Activated T-cell treated with anti-CD3 and anti-CD28 coated beads for 48 hours (primary cell): ENCODE data around the gene IL20RA.
"Not testable (repeated sequence)": the region's sequence is repeated elsewhere in the genome, so short reads cannot be mapped to it uniquely, and the experiment has no call there.

Source experiments
- DNase-seq: peaks from one replicate; pipeline ENCODE4 v3.0.0-alpha.2; 2020; ENCODE audit warnings: low read depth

The IL20RA gene

DNA sequence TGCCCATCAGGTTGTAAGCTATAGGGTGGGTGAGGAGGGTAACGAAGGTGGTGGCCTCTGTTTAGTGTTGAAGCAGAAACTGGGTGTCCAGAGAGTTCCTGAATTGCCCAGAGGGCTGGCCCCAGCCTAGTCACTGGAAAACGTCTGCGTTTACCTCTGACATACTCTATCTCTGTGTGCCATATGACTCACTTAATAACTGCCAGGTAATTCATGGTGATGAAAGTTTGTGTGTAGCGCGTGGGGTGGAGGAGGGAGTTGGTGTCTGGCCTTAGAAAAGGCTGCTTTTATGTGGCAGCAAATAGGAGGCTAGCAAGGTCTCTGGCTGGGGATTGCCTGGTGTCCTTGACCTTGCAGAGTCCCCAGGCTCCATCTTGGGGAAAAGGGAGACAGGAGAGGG is 75.3 kb downstream of the IL20RA start:
- no peak for DNase-seq

DNA sequence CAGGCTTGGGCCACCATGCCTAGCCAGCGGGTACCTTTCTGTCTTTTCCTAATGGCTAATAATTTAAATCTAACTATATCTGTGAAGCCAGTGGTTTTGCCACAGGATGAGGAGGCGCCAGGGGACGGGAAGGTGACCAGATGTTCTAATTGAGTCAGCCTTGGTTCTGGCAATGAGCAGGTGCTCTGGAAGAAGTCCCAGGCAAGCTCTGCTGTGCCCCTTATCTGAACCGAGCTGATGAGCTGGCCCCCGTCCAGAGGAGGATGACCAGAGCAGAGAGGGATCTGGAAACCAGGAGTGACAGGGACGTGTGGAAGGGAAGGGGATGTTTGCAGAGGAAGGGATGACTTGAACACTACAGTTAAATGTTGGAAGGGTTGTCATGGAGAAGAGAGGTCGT is 75.9 kb downstream of the IL20RA start:
- DNase-seq: no peak

DNA sequence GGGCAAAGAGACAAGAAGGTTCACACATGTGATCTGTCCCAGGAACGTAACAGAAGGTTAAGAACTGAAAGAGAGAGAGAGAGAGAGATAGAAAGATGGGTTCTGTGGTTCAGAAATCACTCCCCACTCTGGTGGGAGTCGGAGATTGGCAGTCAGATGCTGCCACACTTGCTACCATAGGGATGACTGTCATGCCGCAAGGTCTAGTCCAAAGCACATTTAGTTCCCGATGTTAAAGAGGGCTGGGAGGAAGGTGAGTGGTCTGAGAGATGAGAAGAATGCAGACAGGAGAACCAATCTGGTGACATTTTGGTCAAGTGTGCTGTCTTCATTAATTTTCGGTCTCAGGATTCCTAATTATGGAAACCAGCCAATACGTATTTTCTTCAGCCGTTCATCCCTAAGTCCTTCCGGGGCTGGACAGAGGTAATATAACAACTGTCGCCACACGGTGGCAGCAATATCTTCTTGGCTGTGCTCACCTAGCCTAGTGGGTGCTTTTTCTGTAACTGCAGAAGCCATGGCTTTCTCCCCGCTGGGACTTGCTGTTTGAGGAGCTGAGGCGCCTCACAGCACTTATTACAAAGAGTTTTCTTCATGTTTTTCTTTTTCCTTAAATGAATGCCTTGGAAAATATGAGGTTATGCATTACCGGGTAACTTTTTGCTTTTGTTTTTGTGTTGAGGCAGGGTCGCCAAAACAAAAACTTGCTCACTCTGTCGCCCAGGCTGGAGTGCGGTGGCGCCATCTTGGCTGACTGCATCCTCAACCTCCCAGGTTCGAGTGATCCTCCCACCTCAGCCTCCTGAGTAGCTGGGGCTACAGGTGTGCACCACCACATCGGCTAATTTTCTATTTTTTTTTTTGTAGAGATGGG is 76.7 kb downstream of the IL20RA start:
- peak; percentile 47 for DNase-seq

DNA sequence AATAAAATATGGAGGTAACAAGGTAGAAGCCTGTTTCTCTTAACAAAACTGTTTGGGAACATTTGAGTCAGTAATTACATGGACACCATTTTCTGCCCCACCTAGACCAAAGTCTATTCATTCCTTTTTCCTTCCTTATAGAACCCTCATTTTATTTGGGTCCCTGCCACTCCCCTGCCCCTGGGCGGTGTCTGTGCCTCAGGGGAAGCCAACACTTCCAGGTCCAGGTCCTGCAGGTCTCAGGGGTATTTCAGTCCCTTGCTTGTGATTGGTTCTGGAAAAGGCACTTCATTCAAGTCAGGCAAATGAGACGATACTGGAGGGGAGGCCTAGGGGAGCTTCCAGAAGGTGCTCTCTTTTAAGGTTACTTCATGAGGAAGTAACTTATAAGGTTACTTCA is 80.4 kb downstream of the IL20RA start:
- DNase-seq: no peak

DNA sequence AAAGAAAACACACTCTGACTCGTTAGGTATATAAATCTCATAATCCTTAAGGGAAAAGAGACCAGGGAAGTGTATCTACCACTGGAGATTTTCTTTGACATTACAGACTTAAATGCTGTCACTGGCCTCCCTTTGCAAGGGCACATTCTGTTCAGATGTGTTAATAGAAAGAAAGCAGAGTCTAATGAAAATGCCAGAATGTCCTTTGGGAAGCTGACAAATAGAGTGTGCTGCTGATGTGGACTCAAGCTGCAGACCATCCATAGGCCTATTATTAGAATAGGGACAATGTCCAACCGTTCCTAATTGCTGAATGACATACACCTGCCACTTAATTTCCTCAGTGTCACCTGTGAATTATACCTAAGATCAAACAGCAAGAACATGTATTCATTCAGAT is 81.5 kb downstream of the IL20RA start:
- DNase-seq: no peak

DNA sequence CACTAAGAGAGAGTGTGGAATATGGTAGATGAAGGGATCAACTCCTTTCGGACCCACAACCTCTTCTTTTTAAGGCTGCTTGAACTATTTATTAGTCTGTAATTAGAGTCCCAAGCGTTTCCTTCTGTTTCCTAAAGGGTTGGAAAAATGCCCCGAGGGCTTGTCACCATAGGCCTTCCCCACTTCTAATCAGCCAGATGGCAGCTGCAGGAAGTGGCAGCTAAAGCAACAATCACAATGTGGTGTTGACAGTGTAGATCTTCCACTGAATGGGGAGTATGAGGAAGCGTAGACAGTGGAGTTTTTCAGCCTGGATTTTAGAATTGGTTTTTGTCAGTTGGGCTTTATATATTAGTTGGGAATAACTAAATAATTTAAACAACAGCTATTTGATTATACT is 82.1 kb downstream of the IL20RA start:
- DNase-seq: no peak

DNA sequence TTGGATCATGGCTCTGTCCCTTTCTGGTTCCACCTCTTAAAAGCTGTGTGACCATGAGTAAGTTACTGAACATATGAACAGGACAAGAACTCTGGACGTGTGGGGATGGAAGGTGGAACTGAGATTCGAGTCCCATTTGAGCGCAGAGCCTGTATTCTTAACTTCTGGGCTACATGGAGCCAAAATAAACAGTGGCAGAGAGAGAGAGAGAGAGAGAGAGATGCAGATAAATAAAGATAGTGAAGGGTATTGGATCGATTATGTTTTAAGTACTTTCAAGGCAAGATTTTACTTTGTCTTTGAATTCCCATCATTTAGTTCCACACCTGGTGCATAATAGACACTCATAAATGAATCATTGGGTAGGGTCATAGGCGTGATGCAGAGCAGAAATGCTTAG is 82.9 kb downstream of the IL20RA start:
- no peak for DNase-seq

DNA sequence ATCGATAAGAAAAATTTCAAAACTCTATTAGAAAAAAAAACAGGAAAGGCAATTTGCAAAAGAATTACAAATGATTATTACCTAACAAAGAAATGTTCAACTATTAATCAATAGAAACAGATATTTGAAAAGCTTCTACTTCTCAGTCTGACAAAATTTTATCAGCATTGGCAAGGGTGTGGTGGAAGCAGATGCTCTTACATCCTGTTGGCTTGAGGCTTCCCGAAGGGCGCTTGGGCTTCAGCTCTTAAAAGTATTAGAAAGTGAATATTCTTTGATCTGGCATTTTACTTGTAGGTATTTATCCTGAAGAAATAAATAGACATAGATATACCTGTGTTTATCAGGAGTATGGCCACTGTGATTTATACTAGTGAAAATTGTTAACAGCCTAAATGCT is 84.0 kb downstream of the IL20RA start:
- DNase-seq: no peak

DNA sequence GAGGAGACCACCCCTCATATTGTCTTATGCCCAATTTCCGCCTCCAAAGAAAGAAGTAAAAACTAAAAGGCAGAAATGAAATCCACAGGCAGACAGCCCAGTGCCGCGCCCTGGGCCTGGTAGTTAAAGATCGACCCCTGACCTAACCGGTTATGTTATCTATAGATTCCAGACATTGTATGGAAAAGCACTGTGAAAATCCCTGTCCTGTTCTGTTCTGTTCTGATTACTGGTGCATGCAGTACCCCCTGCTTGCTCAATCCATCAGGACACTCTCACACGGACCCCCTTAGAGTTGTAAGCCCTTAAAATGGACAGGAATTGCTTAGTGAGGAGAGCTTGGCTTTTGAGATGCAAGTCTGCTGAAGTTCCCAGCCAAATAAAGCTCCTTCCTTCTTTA is 84.8 kb downstream of the IL20RA start:
- not testable (repeated sequence) for DNase-seq

DNA sequence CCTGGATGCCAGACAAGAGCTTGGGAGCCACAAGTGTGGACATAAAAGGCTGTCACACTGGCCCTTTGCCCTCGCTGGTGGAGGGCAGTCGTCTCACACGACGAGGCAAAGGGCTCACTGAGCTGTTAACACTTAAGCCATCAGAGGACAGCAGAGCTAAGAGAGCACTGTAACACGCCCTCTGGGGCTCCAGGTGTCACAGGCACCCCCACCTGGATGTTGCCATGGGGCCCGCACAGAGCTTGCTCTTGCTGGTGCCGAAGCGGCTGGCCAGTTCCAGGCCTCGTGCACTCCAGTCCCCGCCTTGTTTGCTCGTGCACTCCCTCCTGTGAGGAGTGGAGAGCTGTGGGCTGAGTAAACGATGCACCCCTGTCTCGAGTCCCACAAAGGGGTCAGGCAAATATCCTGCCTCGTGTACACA is 85.3 kb downstream of the IL20RA start:
- DNase-seq: no peak

DNA sequence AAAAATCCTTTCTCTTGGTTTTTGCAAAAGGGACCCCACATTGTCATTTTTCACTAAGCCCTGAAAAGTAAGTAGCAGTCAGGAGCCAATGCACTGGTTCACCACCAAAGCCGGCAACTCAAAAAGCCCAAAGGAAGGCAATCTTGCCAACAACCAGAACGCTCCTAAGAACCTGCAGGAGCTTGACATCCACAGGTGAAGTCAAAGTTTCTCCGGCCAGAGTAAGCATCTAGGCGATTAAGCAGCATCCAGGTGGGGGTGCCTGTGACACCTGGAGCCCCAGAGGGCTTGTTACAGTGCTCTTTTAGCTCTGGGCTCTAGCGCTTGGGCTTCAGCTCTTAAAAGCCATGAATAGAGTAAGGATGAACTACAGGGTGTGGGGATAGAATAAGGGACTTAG is 86.6 kb downstream of the IL20RA start:
- DNase-seq: no peak

DNA sequence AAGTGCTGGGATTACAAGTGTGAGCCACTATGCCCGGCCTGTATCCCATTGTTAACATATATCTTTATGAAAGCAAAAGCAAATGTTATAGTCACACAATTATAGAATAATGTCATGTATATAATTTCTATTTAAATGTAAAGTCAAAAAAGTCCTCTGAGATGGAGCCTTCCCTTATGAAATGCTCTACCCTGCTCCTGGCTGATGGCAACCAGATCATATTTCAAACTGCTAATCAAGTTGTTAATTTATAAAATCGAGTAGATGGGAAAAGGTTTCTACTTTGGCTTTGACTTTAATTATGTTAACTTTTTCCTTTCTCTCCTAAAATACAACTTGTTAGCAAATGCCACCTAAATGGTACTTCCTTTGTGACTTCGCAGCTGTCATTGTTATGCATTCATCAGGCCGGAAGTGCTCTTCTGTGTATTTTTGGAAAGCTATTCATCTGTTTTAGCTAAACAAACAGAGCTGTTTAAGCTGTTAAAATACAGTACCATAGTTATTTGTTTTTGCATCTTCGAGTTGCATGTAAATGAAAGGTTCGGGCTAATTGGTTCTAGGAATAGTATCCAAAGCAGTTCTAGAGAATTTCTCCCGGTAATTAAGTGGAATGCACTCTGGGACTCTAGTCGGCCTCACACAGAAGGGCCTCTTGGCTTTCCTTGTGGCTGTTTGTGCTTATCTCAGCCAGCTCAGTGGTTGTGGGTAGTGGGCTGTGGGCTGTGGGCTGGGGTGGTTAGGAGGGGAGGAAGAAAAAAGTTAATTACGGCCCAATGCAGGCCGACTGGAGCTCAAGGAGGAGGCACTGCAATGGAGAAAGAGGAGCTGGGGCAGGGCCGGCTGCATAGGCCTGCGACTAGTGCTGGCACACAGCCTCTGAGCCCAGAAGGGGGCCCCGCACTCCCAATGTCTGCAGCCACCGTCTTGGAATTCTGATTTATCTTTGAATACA is 87.9 kb downstream of the IL20RA start:
- no peak for DNase-seq

DNA sequence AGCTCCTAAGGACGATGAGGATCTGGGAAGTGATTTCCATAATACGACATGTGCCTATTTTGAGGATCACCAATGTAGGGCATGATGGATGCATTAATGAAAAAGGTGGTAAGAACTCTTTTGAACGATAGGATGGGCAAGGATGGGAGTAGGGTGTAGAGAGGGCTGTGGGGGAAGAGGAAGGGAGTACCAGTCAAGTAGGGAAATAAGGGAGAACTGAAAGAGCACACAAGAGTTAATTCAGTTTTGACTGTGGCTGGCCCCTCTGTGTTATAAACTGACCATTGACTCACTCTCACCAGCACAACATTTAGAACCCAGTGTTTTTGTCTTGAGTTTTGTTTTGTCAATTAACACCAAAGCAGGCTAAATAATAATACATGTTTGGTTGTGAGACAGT is 89.6 kb downstream of the IL20RA start:
- no peak for DNase-seq

DNA sequence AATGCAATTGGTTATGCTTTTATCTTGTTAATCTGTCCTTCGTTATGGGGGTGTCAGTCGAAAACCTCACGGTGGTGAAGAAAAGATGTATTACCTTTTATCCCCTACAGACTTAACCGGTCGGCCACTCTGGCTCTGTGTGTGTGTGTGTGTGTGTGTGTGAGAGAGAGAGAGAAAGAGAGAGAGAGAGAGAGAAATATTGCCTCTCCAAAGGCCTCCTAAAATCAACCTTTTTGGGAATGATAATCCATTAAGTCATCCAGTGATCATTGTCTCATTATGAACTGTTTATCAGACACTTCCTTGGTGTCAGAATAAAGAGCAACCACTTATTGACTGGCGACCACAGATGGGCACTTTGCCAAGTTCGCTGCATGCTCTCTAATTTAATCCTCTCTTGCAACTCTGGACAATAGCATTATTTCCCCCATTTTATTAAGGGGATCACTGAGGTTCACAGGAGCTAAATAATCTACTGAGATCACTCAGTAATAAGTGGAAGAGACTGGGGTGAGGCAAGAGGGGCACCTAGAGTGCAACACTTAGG is 92.0 kb downstream of the IL20RA start:
- DNase-seq: no peak

DNA sequence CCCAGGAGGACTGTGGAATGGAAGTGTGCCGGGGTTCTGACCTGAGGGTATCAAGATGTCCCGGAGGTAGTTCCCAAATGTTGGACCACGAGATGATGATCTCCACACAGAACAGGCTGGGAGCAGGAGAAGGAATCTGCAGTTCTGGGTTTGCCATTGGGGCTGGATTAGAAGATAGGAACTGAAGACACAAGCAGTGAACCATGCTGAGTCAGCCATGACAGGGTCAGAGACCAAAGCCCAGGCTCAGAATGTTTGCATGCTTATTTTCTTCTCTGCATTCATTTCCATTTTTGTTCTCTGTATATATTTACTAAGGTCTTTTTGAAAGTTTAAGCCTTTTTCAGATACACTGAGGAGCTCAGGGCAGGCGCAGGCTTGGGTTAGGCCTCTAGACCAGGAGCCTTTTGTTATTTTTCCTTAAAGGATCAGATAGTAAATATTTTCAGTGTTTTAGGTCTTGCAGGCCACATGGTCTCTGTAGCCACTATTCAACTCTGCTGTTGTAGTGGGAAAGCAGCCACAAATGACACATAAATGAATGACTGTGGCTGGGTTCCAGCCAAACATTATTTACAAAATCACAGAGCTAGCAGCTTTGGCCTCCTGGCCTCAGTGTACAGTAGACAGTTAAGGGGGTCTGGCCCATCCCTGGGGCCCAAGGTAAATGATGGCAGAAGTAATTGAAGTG is 94.2 kb downstream of the IL20RA start:
- no peak for DNase-seq
